HG03159 (cell line): ENCODE data around the gene PTPRN2.

Experiments
- ATAC-seq: cut with Tn5 transposase; IDR thresholded peaks from one replicate; pipeline ENCODE4 v1.9.1; 2021; ENCODE audit warnings: mild to moderate bottlenecking, moderate library complexity; ENCODE audit not compliant: unreplicated experiment

PTPRN2 gene

GRCh38 chr7:158374586-158374985 is 213.0 kb downstream of the PTPRN2 start:
- no peak for ATAC-seq

GRCh38 chr7:158374146-158374545 is 213.5 kb downstream of the PTPRN2 start:
- no peak for ATAC-seq

GRCh38 chr7:158373476-158374133 is 214.0 kb downstream of the PTPRN2 start:
- ATAC-seq, result no peak

GRCh38 chr7:158372400-158373342 is 215.0 kb downstream of the PTPRN2 start:
- no peak for ATAC-seq

GRCh38 chr7:158371856-158372255 is 215.8 kb downstream of the PTPRN2 start:
- ATAC-seq, result no peak

- no peak for ATAC-seq
These were observed 217.8 kb downstream of the PTPRN2 start for GRCh38 chr7:158369866-158370265.

- ATAC-seq, result no peak
These were observed 218.3 kb downstream of the PTPRN2 start for GRCh38 chr7:158369290-158369689.

GRCh38 chr7:158368449-158368848 is 219.2 kb downstream of the PTPRN2 start:
- no peak for ATAC-seq

- ATAC-seq, result no peak
These were observed 220.0 kb downstream of the PTPRN2 start for GRCh38 chr7:158367634-158367982.

- no peak for ATAC-seq
These were observed 220.5 kb downstream of the PTPRN2 start for GRCh38 chr7:158366916-158367633.

GRCh38 chr7:158366346-158366745 is 221.3 kb downstream of the PTPRN2 start:
- no peak for ATAC-seq

- ATAC-seq, result no peak
These were observed 222.4 kb downstream of the PTPRN2 start for GRCh38 chr7:158365267-158365666.

- no peak for ATAC-seq
These were observed 223.2 kb downstream of the PTPRN2 start for GRCh38 chr7:158364451-158364850.

- no peak for ATAC-seq
These were observed 224.4 kb downstream of the PTPRN2 start for GRCh38 chr7:158362912-158363905.

- ATAC-seq, result no peak
These were observed 225.6 kb downstream of the PTPRN2 start for GRCh38 chr7:158362001-158362400.

- no peak for ATAC-seq
These were observed 226.2 kb downstream of the PTPRN2 start for GRCh38 chr7:158361326-158361946.

GRCh38 chr7:158358926-158359645 is 228.5 kb downstream of the PTPRN2 start:
- ATAC-seq, result no peak

GRCh38 chr7:158357898-158358821 is 229.5 kb downstream of the PTPRN2 start:
- ATAC-seq, result no peak
